Stimulated activated CD4-positive, alpha-beta T cell treated with anti-CD3 and anti-CD28 coated beads, Interleukin-4, amount 100 ng/mL, for 48 hours (primary cell): ENCODE data around the gene CRYBA1.
"Not testable (repeated sequence)": the region's sequence is repeated elsewhere in the genome, so short reads cannot be mapped to it uniquely, and the experiment has no call there.

Source experiments
- DNase-seq, 2 donors: peaks; one replicate each; pipeline ENCODE4 v3.0.0-alpha.2; 2020; ENCODE audit warnings: low read depth in 2 of 2

Gene CRYBA1

GRCh38 chr17:29238133-29238850, 8.4 kb upstream of the CRYBA1 start:
- no peak for DNase-seq

DNA sequence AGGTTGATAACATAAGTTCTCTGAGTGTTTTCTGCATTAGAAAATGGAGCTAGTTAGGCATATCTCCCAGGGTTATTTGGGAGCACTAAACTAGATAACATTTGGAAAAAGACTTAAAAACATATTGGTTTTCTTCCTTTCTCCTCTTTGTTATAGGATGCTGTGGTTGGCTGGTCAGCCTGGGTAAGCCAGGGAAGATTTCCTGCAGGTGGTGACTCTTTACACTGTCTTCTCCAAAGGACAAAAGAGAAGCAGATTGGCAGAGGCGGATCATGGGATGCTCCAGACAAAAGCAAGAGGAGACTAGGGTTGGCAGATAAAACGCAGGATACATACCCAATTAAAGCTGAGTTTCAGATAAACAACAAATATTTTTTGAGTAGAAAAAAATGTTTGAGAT, 6.2 kb upstream of the CRYBA1 start:
- DNase-seq = no peak

DNA sequence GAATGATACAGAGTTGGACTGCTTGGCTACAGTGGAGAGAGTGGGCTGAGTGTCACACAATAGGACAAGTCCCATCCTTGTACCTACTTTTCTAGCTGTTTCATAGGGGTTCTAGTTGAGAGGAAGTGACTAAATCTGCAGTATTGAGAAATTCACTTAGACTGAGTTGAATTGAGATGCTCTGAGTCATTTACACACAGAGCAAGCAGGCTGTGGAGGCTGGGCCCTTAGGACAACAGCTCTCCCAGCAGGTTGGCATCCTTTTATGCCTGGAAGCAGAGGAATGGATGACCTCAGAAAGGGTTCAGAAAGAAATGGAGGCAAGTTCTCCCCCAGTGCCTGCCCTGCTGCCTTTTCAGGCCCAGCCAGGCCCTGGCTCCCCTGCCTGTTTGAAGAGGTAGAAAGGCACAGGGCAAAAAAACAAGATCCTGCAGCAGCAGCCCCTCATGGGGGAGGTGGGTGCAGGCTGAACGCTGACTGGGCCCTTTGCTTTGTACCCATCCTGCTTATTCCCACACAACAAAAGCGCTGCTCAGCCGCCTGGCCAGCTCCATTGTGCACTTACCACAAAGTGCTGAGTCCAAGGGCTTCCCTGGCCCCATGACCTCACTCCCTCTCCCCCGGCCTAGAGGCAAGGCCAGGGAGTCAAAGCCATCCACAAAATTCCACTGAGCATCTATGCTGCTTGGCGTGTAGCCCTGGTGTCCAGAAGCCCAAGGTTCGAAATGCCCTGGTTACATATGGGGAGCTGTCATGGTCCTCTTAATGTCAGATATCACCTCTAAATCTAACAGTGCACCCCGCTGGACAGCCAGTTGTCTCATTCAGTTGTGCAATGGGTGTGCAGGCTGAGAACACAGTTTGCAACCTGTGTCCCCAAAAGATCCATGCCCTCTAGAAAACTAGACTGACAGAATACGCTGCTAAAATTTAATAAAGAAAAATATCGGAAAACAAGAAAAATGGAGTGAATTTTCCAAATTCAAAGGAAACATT, 5.4 kb upstream of the CRYBA1 start:
- no peak for DNase-seq

DNA sequence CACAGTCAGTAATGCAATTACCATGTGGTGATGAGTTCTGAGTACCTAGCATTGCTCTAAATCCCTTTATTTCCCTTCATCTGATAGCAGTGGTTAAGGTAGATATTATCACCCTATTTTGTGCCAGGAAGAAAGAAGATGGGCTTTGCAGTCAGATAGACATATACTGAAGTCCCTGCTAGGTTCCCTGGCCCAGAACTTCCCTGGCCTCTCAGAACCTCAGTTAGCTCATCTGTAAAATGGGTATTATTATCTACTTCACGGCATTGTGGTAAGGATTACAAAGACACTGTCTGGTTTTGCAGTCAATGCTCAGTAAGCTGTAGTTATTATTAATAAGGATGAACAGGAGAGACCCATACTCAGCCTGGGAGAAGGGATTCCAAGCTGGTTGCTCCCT, 4.6 kb upstream of the CRYBA1 start:
- DNase-seq = no peak

DNA sequence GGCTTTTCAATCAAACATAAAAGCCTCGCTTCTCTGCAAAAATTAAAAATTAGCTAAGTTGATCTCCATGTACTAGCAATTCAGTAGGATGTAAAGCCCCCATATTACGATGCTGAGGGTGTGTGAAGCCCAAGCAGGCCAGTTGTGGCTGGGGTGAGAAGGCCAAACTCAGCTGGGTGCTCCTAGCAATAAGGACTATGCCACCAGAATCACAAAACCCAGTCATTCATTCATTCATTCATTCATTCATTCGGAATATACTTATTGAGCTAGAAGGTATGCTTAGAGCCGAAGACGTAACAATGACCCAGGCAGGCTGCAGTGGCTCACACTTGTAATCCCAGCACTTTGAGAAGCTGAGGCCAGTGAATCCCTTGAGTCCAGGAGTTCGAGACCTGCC, 3.9 kb upstream of the CRYBA1 start:
- no peak for DNase-seq

- DNase-seq = no peak
Measured at GRCh38 chr17:29243792-29244191, 2.9 kb upstream of the CRYBA1 start.

GRCh38 chr17:29245401-29245800, 1.3 kb upstream of the CRYBA1 start:
- DNase-seq = no peak

DNA sequence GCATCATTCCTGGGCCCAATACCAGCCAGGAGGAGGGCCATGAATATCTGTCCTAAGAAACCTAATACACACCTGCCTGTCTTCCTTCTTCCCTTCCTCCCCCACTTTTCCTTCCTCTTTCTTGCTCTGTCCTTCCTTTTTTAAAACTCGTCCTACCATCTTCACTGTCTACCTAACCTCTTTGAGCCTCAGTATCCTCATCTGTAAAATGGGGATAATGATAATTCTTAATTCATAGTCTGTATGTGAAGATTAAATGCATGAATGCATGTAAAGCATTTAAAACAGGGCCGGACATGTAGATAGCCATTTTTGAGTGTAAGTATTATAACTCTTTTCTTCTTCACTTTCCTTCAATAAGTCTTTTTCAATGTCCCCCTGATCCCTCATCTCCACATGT, 560 bp downstream of the CRYBA1 start:
- no peak for DNase-seq

DNA sequence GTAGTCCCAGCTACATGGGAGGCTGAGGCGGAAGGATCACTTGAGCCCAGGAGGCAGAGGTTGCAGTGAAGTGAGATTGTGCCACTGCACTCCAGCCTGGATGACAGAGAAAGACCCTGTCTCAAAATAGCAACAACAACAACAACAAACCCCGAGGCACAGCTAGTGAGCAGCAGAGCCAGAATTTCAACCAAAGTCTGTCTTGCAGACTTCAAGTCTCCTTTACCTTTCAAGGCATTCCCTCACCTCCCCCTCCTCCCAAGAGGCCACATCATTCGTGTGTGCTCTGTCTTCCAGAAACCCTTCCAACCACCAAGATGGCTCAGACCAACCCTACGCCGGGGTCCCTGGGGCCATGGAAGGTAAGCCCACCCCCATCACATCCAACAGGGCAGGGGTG, 2.2 kb downstream of the CRYBA1 start:
- DNase-seq = no peak

- DNase-seq = no peak
Measured at GRCh38 chr17:29250666-29251065, 4.0 kb downstream of the CRYBA1 start.

DNA sequence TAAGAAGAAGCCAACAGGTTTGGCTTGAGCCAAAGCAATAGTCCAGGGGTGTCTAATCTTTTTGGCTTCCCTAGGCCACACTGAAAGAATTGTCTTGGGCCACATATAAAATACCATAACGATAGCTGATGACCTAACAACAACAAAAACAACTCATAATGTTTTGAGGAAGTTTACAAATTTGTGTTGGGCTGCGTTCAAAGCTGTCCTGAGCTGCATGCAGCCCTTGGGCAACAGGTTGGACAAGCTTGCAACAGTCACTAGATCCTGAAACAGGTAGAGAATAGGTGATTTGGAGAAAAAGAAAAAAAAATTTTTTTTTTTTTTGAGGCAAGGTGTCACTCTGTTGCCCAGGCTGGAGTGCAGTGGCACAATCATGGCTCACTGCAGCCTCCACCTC, 4.5 kb downstream of the CRYBA1 start:
- DNase-seq = no peak

DNA sequence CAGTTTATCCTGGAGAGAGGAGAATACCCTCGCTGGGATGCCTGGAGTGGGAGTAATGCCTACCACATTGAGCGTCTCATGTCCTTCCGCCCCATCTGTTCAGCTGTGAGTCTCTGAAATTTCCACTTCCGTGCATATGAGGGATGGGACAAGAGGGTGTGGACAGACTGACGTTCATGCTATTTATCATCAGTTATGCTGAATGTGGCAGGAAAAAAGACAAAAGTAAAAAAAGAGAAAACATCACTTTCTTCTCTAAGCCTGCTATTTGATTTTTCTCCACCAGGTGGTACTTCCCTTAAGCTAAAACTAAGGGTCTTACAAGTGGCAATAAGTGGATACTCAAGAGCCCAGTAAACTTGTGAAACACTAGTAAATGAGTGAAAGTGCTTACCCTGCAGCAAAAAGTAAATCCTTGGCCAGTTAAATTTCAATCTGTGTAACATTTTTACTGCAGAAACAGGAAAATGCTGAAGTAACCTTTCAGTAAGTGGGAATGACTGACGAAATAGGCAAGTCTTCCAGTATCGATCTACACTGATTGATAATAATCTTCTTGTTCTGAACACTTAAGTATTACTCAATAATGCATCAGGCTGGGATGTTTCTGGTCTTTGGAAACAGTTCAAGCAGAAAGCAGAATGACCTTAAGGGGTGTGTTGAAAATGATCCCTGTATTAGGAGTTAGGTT, 5.6 kb downstream of the CRYBA1 start:
- no peak for DNase-seq

DNA sequence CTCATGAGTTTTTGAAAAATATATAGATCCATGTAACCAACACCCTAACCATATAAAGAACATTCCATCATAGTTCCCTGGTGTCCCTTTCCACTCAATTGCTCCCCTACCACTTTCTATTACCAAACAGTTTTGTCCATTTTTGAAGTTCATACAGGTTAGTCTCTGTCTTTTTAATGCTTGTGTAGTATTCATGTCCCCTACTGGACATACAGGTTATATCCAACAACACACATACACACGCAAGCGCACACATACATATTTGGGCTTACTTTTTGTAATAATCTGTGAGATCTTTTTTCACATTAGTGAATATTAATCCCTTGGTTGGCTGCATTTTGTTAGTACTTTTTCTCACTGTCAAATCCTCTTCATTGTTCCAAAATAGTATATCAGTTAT, 6.4 kb downstream of the CRYBA1 start:
- DNase-seq = no peak

DNA sequence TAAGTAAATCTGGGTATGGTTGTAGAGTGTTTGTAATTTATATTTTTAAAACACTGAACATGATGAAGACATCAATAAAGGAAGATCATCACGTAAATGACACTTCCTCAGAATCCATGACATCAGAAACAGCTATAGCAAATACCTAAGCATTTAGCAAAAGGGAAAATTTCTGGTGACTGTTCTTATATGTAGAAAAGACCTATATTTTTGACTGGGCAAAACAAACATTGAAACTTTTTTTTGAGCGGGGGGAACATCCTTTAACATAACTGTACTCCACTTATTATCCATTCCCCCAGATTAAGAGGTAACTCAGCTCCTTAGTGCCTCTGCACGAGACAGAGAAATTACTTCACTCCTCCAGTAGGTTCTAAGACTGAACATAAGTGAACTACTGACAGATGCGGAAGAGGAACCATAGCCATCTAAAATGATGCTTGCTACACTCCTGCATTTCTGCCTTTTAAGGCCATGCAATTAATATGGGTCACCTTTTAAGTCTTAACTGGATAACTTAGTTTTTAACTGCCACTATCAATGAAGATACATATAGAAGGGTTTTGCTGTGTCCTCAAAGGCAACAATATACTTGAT, 9.4 kb downstream of the CRYBA1 start:
- DNase-seq = no peak

- DNase-seq = no peak
Measured at GRCh38 chr17:29256735-29257466, 10.2 kb downstream of the CRYBA1 start.

GRCh38 chr17:29257756-29258155, 11.1 kb downstream of the CRYBA1 start:
- no peak for DNase-seq

DNA sequence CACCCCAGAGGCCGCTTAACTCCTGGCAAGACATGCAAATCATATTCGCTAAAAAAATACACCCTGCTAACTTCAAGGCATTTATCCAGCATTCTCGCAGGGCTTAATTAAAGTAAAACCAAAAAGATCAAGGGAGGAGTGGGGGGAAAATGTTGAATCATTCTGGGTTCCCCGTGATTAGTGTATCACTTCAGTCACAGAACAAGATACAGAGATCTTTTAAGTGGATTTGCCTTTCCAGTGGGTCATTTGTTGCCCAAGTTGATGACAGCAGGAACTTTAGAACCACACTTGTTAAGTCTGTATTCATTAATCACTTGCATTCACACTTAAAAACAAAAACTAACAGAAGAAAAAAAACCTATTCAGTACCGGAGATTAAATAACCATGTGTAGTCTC, 17.3 kb downstream of the CRYBA1 start:
- no peak for DNase-seq

GRCh38 chr17:29271980-29272379, 25.3 kb downstream of the CRYBA1 start:
- DNase-seq = not testable (repeated sequence)

- DNase-seq = no peak
Measured at GRCh38 chr17:29273924-29274323, 27.3 kb downstream of the CRYBA1 start.

DNA sequence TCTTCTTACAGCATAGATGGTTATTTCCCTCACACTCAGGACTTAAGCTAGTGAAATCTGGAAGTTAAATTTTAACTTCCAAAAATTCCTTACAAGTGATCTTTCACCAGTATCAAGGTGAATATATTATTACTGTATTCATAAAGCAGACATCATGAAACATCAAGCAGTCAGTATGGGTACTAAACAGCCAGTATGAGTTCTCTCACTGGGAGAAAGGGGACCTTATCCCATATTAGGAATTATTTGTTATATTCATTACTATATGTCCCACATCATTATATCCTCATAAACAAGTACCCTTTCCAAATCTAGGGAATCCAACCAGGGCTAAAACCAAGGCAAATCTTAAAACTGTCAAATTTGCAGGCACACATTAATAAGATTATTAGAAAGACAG, 32.0 kb downstream of the CRYBA1 start:
- DNase-seq = no peak

GRCh38 chr17:29279397-29280070, 32.9 kb downstream of the CRYBA1 start:
- DNase-seq = no peak
